ENCODE results near the gene CUBN. TPM values are rescaled to one million over a fixed set of nuclear protein-coding genes. Genes with fewer than 3 reads are reported as not detected.

The CUBN gene
- total RNA-seq, 1 donor from 2014 or later = 1.3 TPM

- no peaks in the 10 kb centered on the region for H3K9me3 ChIP-seq
- TF ChIP-seq CTCF (IDR thresholded peaks at IDR 0.05) = no peak
- DNase-seq (no peak), ATAC-seq (no peak)
- H3K4me1 ChIP-seq = peaks cover 11% of the 10 kb centered on the region
- intact Hi-C loops (cut with DNase I) = no loop called here
- H3K27ac ChIP-seq = peak overlapping the region; percentile 14
- H3K4me3 ChIP-seq = no peak overlapping the region
- H3K36me3 ChIP-seq = no peaks in the 10 kb centered on the region
- no peaks in the 10 kb centered on the region for H3K27me3 ChIP-seq
These were observed 162.4 kb downstream of the CUBN start for GRCh38 chr10:16966991-16967865.

GRCh38 chr10:16965740-16966447 lies 163.7 kb downstream of the CUBN start:
- Histone ChIP-seq H3K27me3 (no peaks in the 10 kb centered on the region), H3K27ac (no peak overlapping the region), H3K36me3 (no peaks in the 10 kb centered on the region), H3K4me1 (peaks cover 11% of the 10 kb centered on the region), H3K9me3 (no peaks in the 10 kb centered on the region), H3K4me3 (no peak overlapping the region)
- TF ChIP-seq CTCF (IDR thresholded peaks at IDR 0.05) = no peak
- intact Hi-C loops (cut with DNase I) = no loop called here
- DNase-seq (no peak), ATAC-seq (peak; percentile 75)

- Histone ChIP-seq H3K9me3 (no peaks in the 10 kb centered on the region), H3K4me1 (peaks cover 11% of the 10 kb centered on the region), H3K36me3 (no peaks in the 10 kb centered on the region), H3K4me3 (no peak overlapping the region), H3K27me3 (no peaks in the 10 kb centered on the region), H3K27ac (no peak overlapping the region)
- no peak for TF ChIP-seq CTCF (IDR thresholded peaks at IDR 0.05)
- DNase-seq (no peak), ATAC-seq (no peak)
- intact Hi-C loops (cut with DNase I) = no loop called here
These were observed 164.3 kb downstream of the CUBN start for GRCh38 chr10:16965344-16965616.

- peaks cover 11% of the 10 kb centered on the region for H3K4me1 ChIP-seq
- H3K9me3 ChIP-seq = no peaks in the 10 kb centered on the region
- H3K27ac ChIP-seq = no peak overlapping the region
- no peak for TF ChIP-seq CTCF (IDR thresholded peaks at IDR 0.05)
- H3K36me3 ChIP-seq = no peaks in the 10 kb centered on the region
- H3K27me3 ChIP-seq = no peaks in the 10 kb centered on the region
- DNase-seq (no peak), ATAC-seq (no peak)
- H3K4me3 ChIP-seq = no peak overlapping the region
- intact Hi-C loops (cut with DNase I) = no loop called here
These were observed 164.9 kb downstream of the CUBN start for GRCh38 chr10:16964576-16965343.

GRCh38 chr10:16960551-16960950 lies 169.1 kb downstream of the CUBN start:
- no peak overlapping the region for H3K4me3 ChIP-seq
- DNase-seq (no peak), ATAC-seq (no peak)
- H3K27ac ChIP-seq = no peak overlapping the region
- H3K36me3 ChIP-seq = no peaks in the 10 kb centered on the region
- intact Hi-C loops (cut with DNase I) = no loop called here
- no peaks in the 10 kb centered on the region for H3K27me3 ChIP-seq
- no peaks in the 10 kb centered on the region for H3K9me3 ChIP-seq
- no peak for TF ChIP-seq CTCF (IDR thresholded peaks at IDR 0.05)
- H3K4me1 ChIP-seq = no peaks in the 10 kb centered on the region

All from upper lobe of right lung (tissue), 1 donor.